ENCODE results near the gene CCDC158.

DNA sequence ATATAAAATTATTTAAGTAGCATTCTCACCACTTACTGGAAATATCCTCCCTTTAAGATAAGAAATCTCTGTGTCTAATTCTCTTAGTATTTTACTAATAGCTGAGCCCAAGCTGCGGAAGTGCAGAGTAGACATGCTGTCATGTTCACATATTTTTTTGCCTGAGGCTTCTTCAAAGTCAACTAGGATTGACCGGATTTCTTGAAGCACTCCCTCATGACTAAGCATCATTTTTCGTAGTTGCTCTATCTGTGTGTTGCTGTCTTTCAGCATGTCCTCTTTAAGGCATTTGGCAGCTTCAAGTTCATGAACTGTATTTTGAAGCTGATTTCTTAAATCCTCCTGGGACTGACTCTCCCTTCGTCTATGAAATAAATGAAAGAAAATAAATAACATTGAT is 36.9 kb downstream of the CCDC158 start:
- TF ChIP-seq CTCF (IDR thresholded peaks at IDR 0.05 in 8 of 11, conservative IDR thresholded peaks at IDR 0.05 in 3 of 11) (no peak), POLR2AphosphoS5 (IDR thresholded peaks at IDR 0.05) (no peak)
